Colon (tissue), 2 donors: Measurements from ENCODE around the gene RLBP1.
"Not testable (repeated sequence)": the region's sequence is repeated elsewhere in the genome, so short reads cannot be mapped to it uniquely, and the experiment has no call there.

Experiments used
- FAIRE-seq: peaks from 2 replicates; lab custom pipeline; 2012; peaks lifted over from hg19 to GRCh38; lab: Jason Lieb, UNC
- donor health status: control.
- donor health status: control.

The RLBP1 gene

DNA sequence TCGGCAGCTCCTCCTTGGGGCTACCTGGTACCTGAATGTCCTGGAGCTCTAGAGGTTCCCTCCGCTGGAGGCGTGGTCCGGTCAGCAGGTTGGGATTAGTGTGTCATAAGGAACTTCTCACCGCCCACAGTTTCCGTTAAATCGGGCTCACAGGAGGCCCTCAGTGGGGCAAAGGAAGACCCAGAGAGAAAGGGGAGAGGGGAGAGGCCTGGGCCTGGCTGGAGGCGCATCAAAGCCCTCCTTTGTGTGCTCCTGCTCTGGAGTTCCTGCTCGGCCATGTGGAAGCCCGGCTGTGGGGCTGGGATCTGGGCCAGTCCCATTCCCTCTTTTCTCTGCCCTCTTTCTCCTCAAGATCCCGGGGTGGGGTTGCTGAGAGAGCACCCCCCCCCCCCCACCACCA lies at the start of gene RLBP1:
Gene RLBP1 (minus strand): TSS at position 37 of the 400 bp plus-strand sequence. CDS start 2,604 bp downstream, outside the sequence.
- no peak for FAIRE-seq

DNA sequence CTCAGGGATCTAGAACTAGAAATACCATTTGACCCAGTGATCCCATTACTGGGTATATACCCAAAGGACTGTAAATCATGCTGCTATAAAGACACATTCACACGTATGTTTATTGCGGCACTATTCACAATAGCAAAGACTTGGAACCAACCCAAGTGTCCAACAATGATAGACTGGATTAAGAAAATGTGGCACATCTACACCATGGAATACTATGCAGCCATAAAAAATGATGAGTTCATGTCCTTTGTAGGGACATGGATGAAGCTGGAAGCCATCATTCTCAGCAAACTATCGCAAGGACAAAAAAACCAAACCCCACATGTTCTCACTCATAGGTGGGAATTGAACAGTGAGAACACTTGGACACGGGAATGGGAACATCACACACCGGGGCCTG lies 28.8 kb upstream of the RLBP1 start:
- not testable (repeated sequence) for FAIRE-seq

DNA sequence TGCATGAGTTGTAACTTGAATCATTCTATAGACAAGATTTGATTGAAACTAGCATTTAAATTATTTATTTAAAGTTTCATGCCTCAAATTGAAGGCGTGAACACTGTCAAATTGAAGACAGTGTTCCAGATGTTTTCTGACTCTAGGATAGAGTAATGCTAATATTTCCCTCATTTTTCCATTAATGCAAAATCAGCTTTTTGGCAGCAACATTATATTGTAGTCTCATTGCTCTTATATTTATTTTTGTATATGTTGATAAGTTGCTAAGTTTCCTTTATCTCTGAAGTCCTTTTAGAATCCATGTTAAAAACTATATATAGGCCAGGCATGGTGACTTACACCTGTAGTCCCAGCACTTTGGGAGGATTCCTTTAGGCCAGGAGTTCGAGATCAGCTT lies 27.2 kb upstream of the RLBP1 start:
- FAIRE-seq: no peak

DNA sequence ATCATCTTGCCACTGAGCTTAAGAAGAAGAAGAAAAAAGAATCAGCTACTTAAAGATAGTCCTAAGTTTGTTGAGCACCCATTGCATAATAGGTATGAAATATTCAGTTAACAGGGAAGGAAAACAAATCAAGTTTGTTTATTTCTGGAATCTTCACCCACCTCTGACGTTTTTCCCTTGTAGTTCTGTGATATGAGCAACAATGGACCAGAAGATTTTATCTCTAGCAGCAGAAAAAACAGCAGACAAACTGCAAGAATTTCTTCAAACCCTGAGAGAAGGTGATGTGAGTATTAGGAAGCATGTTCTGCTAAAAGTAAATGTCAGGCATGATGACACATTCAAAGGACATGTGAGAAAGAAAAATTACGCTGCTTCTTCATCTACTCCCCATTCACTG lies 26.1 kb upstream of the RLBP1 start:
- no peak for FAIRE-seq

DNA sequence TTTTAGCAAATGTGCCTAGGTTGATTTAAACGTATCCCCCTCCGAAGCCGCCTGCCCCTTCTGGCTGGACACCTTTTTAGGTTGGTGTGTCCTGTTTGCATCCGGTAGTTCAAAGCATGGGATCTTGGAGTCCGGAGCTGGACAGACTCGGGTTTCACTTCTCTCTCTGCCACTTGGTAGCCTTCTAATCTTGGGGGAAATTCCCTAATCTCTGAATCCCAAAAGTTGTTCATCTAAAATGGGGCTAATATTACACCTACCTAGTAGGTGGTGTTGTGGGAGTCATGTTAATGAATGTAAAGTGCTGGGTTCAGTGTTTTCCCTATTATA lies 23.2 kb upstream of the RLBP1 start:
- FAIRE-seq: no peak

DNA sequence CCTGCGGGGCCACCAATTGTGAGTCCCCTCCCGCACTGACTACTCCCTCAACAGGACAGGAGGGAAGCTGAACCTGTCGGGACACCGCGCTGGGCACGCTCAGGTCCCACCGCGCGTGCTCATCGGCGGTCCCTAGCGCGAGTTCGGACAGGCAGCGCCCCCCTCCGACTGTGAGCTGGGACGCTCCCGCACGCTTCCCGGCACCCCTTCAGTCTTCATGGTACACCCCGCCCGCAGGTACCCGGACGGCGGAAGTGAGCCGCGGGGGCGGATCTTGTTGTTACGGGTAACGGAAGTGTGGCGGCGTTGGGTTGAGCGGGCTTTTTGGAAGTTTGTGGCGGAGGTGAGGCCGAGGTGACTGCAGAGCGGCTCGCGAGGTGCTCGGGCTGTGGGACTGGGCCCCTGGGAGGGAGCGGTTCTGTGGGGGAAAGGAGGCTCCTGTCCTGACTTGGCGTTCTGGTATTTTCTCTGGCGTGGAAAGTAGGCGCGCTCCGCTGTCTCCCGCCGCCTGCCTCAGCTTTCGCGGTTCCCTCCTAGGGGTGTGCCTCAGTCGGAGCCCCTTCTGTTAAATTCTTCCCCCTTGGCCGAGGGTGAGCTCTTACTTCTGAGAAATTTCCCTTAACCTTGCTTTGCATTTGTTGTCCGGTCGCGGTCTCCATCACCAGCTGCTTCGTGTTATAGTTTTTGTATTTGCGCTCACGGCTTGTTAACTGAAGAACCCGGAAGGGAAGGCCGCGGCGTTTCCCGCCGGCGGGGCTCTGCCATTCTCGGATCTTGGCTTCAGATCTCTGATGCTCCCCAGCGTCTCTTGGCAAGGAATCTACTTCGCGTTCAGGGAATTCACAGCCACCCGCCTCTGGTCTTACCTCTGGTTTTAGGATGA lies 22.6 kb upstream of the RLBP1 start, which contains the start of gene FANCI:
Gene FANCI (plus strand): TSS at position 289 of the 883 bp plus-strand sequence. CDS start 3,669 bp downstream, outside the sequence.
- no peak for FAIRE-seq

DNA sequence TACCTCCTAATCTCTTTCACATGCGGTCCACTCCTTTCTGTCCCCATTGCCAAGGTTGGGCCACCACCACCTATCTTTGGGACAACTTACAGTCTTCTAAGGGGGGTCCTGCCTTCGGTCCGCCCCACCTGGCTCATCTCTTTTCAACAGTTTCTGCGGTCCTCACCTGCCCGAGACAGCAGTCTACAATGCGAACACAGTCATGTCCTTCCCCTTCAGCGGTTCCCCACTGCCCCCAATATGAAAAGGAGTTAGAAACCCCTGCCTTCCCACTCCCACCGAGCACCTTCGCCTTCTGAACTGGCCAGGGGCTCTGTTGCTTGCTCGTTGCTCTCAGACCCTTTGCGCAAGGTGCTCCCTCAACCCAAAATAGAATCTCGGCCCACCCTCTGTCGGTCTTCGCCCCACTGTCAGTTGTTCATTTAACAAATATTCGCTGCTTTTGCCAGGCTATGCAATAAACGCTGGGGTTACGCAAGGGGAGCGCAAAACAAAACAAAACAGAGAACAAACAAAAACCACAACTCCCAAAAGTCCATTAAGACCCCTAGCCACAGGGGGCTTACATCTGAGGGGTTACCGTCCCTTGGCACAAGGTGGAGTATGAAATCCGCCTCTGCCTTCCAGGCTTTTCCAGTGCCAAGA lies 21.8 kb upstream of the RLBP1 start:
- FAIRE-seq: no peak

DNA sequence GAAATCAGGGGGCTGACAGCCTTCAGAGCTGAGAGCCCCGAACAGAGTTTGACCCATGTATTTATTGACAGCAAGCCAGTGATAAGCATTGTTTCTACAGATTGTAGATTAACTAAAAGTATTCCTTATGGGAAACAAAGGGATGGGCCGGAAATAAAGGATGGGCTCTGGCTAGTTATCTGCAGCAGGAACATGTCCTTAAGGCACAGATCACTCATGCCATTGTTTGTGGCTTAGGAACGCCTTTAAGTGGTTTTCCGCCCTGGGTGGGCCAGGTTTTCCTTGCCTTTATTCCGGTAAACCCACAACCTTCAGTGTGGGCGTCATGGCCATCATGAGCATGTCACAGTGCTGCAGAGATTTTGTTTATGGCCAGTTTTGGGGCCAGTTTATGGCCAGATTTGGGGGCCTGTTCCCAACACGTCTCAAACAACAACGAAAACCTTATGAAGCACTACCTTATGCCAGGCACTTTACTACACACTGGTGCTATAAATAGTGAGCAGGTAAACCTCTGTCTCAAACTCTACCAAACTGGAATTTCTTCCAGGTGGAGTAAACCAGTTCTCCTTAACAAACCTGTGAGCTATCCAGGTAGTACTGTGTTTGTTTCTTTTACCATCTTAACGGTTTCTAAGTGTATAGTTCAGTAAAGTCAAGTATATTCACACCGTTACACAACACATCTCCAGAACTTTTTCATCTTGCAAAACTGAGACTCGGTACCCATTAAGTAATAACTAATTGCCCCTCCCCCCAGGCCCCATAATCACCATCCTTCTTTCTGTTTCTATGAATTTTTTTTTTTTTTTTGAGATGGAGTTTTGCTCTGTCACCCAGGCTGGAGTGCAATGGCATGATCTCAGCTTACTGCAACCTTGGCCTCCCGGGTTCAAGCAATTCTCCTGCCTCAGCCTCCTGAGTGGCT lies 18.8 kb upstream of the RLBP1 start:
- not testable (repeated sequence) for FAIRE-seq

DNA sequence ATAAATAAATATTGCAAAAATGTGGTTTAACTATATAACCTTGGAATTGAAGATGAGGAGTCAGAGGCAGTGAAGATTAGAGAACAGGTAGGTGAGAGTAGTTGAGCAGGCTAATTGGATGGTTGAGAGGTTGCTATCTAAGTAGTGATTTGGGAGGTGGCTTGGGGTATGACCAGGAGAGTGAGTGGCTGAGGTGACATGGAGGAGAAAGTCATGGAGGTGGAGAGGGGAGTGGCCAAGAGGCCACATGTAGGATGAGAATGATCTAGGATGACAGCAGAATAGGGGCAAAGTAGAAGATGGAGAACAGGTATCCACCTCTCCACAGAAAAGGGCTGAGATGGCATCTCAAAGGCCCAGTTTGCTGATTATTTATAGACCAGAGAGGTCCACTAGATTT lies 10.5 kb upstream of the RLBP1 start:
- no peak for FAIRE-seq

DNA sequence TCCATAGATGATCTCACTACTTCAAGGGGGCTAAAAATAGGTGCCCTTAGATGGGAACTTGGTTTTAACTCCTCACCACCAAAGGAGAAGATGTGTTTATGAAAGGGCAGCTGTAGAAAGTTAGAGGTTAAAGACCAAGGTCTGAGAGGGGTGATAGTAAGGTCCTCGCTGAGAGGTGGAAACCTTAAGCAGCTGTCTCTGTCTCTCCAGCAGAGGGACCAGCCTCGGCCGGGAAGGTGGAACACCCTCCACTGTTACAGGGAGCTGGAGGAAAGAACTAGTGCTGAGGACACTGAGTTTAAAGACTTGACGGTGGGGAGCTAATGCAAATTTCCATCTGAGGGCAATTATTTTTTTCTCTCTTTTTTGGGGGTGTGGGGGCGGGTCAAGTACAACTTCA lies 8.9 kb upstream of the RLBP1 start:
- FAIRE-seq: no peak

DNA sequence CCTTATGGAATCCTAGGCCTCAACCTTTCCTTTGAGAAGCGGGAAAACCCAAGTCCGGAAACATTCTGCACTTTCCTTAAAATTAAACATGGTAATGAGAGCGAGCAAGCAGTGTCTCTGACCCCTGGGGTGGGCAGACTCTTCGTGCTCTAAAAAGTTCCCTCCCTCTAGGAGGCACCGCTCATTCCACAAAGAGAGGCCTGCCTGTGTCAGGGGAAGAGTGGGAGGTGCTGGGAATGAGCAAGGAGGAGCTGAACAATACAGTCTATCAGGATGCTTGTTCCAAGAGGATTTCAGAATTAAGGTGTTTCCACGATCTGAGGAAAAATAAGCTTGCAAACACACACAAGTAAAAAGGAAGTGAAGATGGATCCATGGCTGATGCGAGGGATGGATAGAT lies 6.0 kb upstream of the RLBP1 start:
- no peak for FAIRE-seq

DNA sequence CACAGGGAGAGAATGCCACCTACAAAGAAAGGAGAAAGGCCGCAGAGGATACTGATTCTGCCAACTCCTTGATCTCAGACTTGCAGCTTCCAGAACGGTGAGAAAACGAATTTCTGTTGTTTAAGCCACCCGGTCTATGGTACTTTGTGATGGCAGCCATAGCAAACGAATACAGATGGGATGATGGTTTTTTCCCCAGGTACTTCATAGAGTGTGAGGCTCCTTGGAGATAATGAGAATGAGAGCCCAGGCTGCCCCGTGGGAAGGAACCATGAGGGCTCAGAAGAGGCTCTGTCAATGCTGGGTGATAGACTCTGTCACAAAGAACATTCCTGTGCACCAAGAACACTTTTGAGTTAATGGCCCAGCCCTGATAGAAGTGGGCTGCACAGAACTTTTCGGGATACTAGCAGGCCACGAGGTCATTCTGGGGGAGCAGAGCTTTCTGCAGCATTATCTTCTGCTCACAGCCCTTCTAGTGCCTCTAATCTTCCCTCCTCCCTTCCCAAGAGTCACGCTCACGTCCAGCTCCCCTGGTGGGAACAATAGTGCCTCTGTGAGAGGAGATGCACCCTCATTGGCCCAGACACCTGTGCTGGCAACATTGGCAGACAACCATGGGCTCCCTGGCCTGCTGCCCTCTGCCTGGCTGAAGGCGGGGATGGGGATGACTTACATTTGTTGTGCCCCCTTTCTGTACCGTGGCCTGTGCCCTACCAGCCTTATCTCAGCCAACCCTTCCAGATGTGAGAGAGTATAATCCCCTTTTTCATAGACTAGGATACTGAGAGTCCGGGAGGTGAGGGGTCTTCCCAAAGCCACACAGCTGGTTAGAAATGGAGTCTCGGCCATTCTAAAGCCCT lies 5.2 kb upstream of the RLBP1 start:
- no peak for FAIRE-seq

DNA sequence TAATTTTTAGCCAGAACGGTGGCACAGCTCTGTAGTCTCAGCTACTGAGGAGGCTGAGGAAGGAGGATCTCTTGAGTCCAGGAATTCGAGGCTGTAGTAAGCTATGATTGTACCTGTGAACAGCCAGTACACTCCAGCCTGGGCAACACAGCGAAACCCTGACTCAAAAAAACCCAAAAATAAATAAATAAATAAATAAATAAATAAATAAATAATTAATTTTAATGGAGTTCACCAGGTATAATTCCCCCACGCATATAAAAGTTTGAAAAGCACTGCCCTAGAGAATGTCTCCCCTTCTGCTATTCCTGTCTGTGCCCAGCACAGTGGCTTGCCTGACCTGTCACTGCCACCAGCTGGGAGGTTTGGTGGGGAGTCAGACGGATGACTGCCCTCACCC lies 4.2 kb upstream of the RLBP1 start:
- FAIRE-seq: no peak

DNA sequence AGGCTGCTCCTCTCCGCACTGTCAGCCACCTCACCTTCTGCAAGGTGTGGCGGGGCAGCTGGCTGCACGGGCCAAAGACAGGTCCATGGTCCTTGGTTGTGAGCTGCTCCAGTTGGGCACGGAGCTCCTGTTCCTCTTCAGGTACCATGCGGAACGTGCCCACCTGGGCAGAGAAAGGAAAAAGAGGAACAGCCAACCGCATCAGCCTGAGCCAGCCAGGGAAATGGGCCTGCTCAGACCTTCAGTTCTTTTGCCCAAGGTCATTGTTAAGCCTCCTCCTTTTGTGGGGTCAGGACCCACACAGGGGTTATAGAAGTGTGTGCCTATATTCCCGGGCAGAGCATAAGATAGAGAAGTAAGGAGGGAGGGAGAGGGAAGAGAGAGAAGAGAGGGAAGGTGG lies 2.8 kb downstream of the RLBP1 start:
- FAIRE-seq: no peak

DNA sequence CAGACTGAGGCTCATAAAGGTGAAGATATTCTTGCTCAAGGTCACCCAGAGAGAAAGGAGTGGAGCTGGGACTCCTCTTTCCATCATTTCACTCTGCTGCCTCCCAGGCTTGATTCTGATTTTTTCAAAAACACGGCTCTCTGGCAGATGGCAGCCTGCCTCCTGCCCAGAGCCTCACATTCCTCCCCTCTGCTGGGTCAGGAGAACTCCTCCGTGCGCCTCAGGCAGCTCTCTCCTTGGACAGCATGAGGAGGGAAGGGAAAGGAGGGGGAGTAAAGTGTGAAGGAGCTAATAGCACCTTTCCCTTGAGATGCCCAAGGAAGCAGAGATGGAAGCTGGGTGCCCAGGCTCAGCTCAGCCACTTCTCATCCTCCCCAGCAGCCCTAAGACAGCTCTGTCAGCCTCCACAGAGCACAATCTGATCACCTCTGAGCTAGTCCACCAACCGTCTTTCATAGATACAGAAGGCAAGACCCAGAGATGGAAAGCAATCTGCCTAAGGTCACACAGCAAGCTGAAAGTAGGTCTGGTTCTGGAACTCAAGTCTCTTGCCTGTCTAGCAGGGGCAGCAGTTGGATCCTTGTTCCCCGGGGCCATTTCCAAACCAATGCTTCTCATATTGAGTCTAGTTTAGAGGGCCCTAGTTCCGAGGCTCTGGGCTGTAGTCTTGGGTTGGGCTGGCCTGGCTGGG lies 3.5 kb downstream of the RLBP1 start:
- FAIRE-seq: no peak

DNA sequence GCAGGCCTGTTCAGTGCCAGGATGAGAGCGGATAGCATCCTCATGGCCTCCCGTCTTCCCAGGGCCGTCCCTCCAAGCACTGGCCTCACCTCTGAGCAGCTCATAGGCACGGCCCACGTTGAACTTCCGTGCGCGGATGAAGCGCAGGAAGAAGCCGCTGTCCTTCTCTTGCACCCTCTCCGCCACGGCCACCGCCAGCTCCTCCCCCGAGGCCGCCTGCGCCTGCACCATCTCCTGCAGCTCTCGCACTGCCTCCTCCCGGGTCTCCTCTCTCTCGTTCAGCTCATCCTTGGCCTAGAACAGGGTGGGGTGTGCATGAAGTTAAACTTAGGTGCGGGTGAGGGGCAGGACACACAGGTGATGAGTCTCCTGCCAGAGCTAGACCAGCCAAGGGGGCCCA lies 4.3 kb downstream of the RLBP1 start:
- FAIRE-seq: no peak

DNA sequence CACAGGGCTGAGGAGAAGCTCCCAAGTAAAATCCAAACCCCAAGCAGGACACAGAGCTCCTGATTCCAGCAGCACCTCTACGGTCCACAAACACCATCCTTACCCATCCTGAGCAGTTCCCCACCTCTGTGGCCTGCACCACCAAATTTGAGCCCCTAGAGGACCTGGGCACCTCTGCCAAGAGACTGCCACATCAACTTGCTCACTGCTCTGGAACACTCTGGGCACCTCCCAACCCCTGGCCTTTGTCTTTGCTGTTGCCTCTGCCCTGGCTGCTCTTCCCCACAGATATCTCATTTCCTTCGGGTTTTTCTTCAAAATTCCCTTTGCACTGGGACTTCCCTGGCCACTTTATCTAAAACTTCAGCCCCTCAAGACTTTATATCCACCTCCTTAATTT lies 5.8 kb downstream of the RLBP1 start:
- FAIRE-seq: no peak

DNA sequence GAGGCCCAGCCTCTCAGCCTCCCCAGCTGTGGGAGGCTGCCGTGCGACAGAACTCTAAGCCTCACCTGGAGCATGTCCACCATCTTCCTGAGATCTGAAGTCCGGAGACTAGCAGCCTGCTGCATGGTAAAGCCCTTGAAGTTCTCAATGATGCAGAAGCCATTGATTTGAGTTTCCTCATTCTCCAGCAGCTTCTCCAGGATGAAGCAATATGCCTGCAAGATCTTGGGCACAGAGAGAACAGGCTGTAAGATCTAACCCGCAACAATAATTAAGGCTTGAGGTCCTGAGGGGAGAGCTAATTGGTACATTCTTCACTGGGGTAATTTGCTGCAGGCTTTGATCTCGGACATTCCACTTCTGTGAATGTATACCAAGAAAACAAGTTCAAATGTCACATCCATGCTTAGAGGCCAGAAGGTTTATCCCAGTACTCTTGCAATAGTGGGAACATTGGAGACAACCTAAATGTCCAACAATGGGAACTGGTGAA lies 9.7 kb downstream of the RLBP1 start:
- no peak for FAIRE-seq

DNA sequence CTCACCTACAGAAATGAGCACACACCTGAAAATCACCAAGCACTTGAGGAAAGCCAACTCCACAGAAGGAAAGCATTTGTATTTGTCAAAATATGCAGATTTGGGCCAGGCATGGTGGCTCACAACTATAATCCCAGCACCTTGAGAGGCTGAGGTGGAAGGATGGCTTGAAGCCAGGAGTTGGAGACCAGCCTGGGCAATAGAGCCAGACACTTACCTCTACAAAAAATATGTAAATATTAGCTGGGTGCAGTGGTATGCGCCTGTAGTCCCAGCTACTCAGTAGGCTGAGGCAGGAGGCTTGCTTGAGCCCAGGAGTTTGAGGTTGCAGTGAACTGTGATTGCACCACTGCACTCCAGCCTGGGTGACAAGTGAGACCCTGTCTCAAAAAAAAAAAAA lies 12.3 kb downstream of the RLBP1 start:
- no peak for FAIRE-seq

DNA sequence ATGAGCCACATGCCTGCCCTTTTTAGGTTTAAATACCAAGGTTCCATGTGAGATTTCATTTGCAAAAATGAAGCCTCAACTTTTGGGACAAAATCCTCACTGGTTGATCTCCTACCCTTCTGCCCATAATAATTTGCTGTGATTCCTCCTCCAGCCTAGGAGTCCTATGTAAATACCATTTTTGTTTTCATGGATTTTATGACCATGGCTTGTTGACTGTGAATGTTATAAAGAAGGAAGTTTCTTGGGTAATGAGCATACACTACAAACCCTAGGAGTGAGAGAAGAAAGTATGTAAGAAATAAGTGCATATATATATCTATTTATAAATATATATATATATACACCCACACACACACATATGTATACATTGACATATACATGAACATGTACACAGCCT lies 13.1 kb downstream of the RLBP1 start:
- FAIRE-seq: no peak

DNA sequence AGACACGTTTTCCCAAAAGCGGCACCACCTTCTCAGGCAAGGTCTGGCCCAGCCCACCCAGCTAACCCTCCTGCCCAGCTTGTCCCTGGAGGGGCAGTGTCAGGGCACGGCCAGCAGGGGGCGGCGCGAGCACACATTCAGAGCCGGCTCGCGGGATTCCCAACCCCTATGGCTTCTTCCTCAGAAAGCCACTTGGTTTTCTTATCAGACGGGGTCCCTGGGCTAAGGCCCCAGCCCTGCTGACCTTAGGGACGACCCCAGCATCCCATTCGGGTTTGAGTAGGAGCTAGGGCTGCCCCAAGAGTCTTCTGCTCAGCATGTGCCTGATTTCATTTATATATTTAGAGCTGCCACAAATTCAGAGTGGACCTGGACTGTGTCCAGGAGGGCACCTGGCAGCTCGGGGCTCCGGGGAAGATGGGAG lies 14.5 kb downstream of the RLBP1 start:
- FAIRE-seq: no peak
